HFFc6 (cell line): ENCODE data around the gene SMYD2. TPM values are rescaled to one million over a fixed set of nuclear protein-coding genes. Genes with fewer than 3 reads are reported as not detected.

Experiments used
- DNase-seq: peaks from one replicate; pipeline ENCODE4 v3.0.0-alpha.2; 2018
- H3K27ac Mint-ChIP-seq: 2 replicates; pipeline ENCODE4 v1.8.0; 2020; ENCODE audit warnings: mild to moderate bottlenecking, mixed read lengths
- H3K27me3 Mint-ChIP-seq: 2 replicates; pipeline ENCODE4 v1.8.0; 2021; ENCODE audit warnings: mild to moderate bottlenecking, moderate library complexity, mixed read lengths; ENCODE audit not compliant: insufficient read depth
- H3K36me3 Mint-ChIP-seq: 2 replicates; pipeline ENCODE4 v1.8.0; 2021; ENCODE audit warnings: low read depth, mixed read lengths
- H3K4me1 Mint-ChIP-seq: 2 replicates; pipeline ENCODE4 v1.8.0; 2020; ENCODE audit warnings: low read depth, mixed read lengths
- H3K4me3 Mint-ChIP-seq: 2 replicates; pipeline ENCODE4 v1.8.0; 2020; ENCODE audit warnings: mild to moderate bottlenecking, moderate library complexity, mixed read lengths
- H3K9me3 Mint-ChIP-seq: 2 replicates; pipeline ENCODE4 v1.8.0; 2020; ENCODE audit warnings: mild to moderate bottlenecking, mixed read lengths
- CTCF ChIP-seq: fragments of 200-600 bp; sonication (generic); IDR thresholded peaks from 2 replicates; pipeline ENCODE4 v1.5.0; 2021; ENCODE audit warnings: antibody characterized with exemption, mild to moderate bottlenecking
- total RNA-seq, 6 experiments: library from RNA; stranded (reverse); fragmentation: NEBNext Ultra II Directional; extraction: Animal tissue kit (Norgen Biotek cat#: 25700); gene quantifications; 2 replicates in 1 of 6; 3 replicates in 5 of 6; pipeline ENCODE4 v1.2.3, GENCODE V29; 2021

Gene SMYD2
- total RNA-seq, 6 experiments from 2014 or later = 27.3 to 32.3 (median 29.5) TPM

GRCh38 chr1:214335567-214335966 is 54.6 kb downstream of the SMYD2 start:
- H3K27ac Mint-ChIP-seq = no peak overlapping the region
- no peak overlapping the region for H3K4me3 Mint-ChIP-seq
- peaks cover 5% of the 10 kb centered on the region for H3K27me3 Mint-ChIP-seq
- H3K36me3 Mint-ChIP-seq = peaks cover 10% of the 10 kb centered on the region
- no peak for TF ChIP-seq CTCF
- DNase-seq = no peak
- no peaks in the 10 kb centered on the region for H3K9me3 Mint-ChIP-seq
- H3K4me1 Mint-ChIP-seq = peaks cover 35% of the 10 kb centered on the region

- Mint-ChIP-seq H3K36me3 (peaks cover 17% of the 10 kb centered on the region), H3K27me3 (peaks cover 5% of the 10 kb centered on the region), H3K4me1 (peaks cover 41% of the 10 kb centered on the region), H3K4me3 (no peak overlapping the region), H3K9me3 (no peaks in the 10 kb centered on the region), H3K27ac (peak overlapping the region; percentile 78)
- no peak for TF ChIP-seq CTCF
- DNase-seq = no peak
These were observed 56.1 kb downstream of the SMYD2 start for GRCh38 chr1:214337015-214337414.

DNA sequence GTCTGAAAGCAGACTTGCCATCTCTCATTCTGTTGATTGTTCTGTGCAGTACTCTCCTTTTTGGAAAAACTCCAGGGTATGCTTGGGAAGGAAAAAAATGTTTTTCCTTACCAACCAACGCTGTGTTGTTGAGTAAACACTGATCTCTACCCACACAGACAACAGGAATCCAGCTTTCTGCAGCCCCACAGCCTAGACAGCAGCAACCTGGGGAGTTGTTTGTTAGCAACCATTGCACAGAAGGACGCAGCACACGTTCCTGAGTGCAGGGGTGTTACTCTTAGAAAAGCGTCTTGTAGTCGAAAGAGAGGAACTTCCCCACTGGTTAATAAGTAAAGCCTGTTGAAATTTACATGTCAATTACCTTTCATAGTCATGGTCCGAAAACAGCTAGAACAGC is 56.6 kb downstream of the SMYD2 start:
- Mint-ChIP-seq H3K27ac (peak overlapping the region; percentile 78), H3K27me3 (peaks cover 5% of the 10 kb centered on the region), H3K9me3 (no peaks in the 10 kb centered on the region), H3K4me3 (no peak overlapping the region), H3K4me1 (peaks cover 40% of the 10 kb centered on the region), H3K36me3 (peaks cover 17% of the 10 kb centered on the region)
- TF ChIP-seq CTCF = no peak
- DNase-seq = peak; percentile 62

GRCh38 chr1:214338212-214338611 is 57.3 kb downstream of the SMYD2 start:
- H3K36me3 Mint-ChIP-seq = peaks cover 17% of the 10 kb centered on the region
- no peak for DNase-seq
- no peaks in the 10 kb centered on the region for H3K9me3 Mint-ChIP-seq
- peaks cover 37% of the 10 kb centered on the region for H3K4me1 Mint-ChIP-seq
- no peak for TF ChIP-seq CTCF
- peak overlapping the region; percentile 78 for H3K27ac Mint-ChIP-seq
- H3K4me3 Mint-ChIP-seq = no peak overlapping the region
- H3K27me3 Mint-ChIP-seq = peaks cover 2% of the 10 kb centered on the region; the same call in 1 of the 2 replicates

GRCh38 chr1:214341459-214341858 is 60.5 kb downstream of the SMYD2 start:
- H3K9me3 Mint-ChIP-seq = no peaks in the 10 kb centered on the region
- no peak for DNase-seq
- peaks cover 34% of the 10 kb centered on the region for H3K36me3 Mint-ChIP-seq
- H3K4me3 Mint-ChIP-seq = no peak overlapping the region; the same call in 1 of the 2 replicates
- no peak for TF ChIP-seq CTCF
- H3K27me3 Mint-ChIP-seq = peaks cover 5% of the 10 kb centered on the region
- peaks cover 29% of the 10 kb centered on the region for H3K4me1 Mint-ChIP-seq
- H3K27ac Mint-ChIP-seq = peak overlapping the region; percentile 32; the same call in 1 of the 2 replicates

- Mint-ChIP-seq H3K9me3 (no peaks in the 10 kb centered on the region), H3K4me3 (no peak overlapping the region), H3K36me3 (peaks cover 34% of the 10 kb centered on the region), H3K27me3 (peaks cover 5% of the 10 kb centered on the region), H3K4me1 (peaks cover 29% of the 10 kb centered on the region), H3K27ac (no peak overlapping the region)
- no peak for DNase-seq
- no peak; the same call in 1 of the 2 replicates for TF ChIP-seq CTCF
These were observed 61.0 kb downstream of the SMYD2 start for GRCh38 chr1:214341932-214342331.
